22Rv1 (cell line): ENCODE results near the gene ZNF778.

Experiments
- CTCF ChIP-seq: fragments of 450-650 bp; IDR thresholded peaks from 2 replicates; pipeline ENCODE4 v1.5.1; 2017; ENCODE audit warnings: mild to moderate bottlenecking
- ZFX ChIP-seq: fragments of 450-650 bp; IDR thresholded peaks from 2 replicates; pipeline ENCODE4 v1.6.1; 2017; ENCODE audit warnings: antibody characterized with exemption, borderline replicate concordance

GRCh38 chr16:89243664-89244063, 26.2 kb downstream of the ZNF778 start:
- TF ChIP-seq CTCF = no peak
- TF ChIP-seq ZFX = no peak
